Measurements from ENCODE around the gene CDT1. TPM values are rescaled to one million over a fixed set of nuclear protein-coding genes. Genes with fewer than 3 reads are reported as not detected.

Gene CDT1
- total RNA-seq (1 to 10 TPM in 1 of 2 donors, under 1 TPM in 1; 0.88 to 1.5 TPM), polyA plus RNA-seq (1 to 10 TPM in 1 of 2 donors, under 1 TPM in 1; 0.05 to 1.0 TPM)
- long read RNA-seq, donor 1, partial matches to known transcripts: 1 of 1 reads
- long read RNA-seq, donor 1, other reads (novel, unspliced or antisense): 0 of 1 reads
- long read RNA-seq, donor 2, partial matches to known transcripts: 0 of 1 reads
- long read RNA-seq, donor 2, other reads (novel, unspliced or antisense): 1 of 1 reads

DNA sequence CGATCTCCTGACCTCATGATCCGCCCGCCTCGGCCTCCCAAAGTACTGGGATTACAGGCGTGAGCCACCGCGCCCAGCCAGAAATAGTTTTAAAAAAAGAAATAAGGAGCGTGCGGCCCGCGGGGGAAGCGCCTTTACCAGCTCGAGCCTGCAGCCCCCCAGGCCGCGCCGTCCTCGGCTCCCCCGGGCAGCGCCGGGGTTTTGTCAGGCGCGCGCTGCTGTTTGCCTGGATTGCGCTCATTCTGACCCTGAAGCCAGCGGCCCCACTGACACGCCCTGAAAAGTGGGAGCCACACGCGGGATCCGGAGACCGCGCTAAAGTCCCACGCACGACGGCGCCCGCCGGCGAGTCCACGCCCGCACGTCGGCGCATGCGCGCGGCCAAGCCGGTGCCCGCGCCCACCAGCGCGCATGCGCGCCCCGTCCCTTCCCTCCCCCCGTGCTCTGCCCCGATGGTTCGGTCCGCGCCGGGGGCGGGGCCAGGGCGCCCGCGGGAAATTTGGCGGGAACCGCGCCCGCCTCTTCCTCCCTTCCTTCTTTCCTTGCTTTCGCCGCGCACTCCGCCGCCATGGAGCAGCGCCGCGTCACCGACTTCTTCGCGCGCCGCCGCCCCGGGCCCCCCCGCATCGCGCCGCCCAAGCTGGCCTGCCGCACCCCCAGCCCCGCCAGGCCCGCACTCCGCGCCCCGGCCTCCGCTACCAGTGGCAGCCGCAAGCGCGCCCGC, at the start of gene CDT1:
TSS of gene CDT1 (plus strand) at position 526 of the 724 bp plus-strand sequence. CDS start at position 569, 43 bp downstream.
- ATAC-seq (ENCODE audit: low FRiP score): peak; percentile 88
- H3K27ac ChIP-seq (ENCODE audit: low read depth in 1 of 2, low read length in 2 of 2): no peak within 1 kb of the TSS
- DNase-seq: peak; percentile 89 to 95

DNA sequence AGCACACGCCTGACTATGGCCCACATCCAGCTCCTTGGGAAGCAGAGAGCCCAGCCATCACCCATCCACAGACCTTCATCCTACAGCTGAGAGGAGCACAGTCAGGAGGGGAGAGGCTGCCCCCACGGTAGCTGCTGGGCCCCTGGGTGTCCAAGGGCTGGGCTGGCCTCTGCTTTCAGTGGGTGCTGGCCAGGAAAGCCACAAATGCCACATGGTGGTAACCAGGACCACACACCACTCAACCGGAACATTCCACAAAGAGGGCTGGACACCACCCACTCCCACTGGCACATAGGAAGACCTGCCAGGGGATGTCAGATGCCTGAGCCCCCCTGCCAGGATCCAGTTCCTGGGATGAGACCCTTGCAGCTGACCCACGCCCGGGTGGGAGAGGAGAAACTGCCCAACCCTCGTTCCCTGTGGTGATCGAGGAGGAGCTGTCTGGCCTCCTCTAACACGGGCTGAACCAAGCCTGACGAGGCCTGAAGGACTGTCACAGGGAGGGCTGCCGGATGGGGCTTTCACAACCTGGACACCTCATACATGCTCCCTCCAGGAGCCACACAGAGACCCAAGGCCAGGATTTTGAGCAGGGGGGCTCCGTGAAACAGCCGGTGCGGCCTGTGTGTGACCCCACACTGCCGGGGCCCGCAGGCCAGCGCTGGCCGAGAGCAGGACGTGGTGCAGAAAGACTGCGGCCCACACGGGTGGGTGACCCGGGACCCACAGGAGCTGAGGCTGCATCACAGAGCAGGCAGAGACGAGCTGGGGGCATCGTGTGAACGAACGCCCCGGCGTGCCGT, 49.3 kb upstream of the CDT1 start:
- Histone ChIP-seq H3K9me3 (ENCODE audit: control insufficient read depth, low read length) (no peaks in the 10 kb centered on the region), H3K27me3 (ENCODE audit: control insufficient read depth in 1 of 2, insufficient read depth in 2 of 2, low read length in 1 of 2) (no peaks in the 10 kb centered on the region), H3K4me3 (ENCODE audit: low read length in 2 of 2) (no peak overlapping the region), H3K4me1 (ENCODE audit: control insufficient read depth in 1 of 2, insufficient read depth in 2 of 2, low read length in 2 of 2) (no peaks in the 10 kb centered on the region), H3K27ac (ENCODE audit: low read depth in 1 of 2, low read length in 2 of 2) (no peak overlapping the region), H3K36me3 (ENCODE audit: control insufficient read depth in 1 of 2, insufficient read depth in 2 of 2, low read length in 1 of 2) (peaks cover 0 to 2% of the 10 kb centered on the region in 2 donors)
- 87 to 93% methylated on average over 28 of the region's 28 CpGs for WGBS, 2 donors
- ATAC-seq (ENCODE audit: low FRiP score) (no peak), DNase-seq (no peak)
- intact Hi-C loops (cut with DNase I): no loop called here

More for the DNA sequence above, at the start of gene CDT1:
- H3K4me3 ChIP-seq (ENCODE audit: low read length in 2 of 2): peak within 1 kb of the TSS; percentile 30 to 59
- intact Hi-C loops (cut with DNase I): no loop called here
- WGBS, 2 donors: 1% methylated on average over 70 to 97 of the region's 98 CpGs
- H3K9me3 ChIP-seq (ENCODE audit: control insufficient read depth, low read length): no peaks in the 10 kb centered on the region
- no peaks in the 10 kb centered on the region for H3K36me3 ChIP-seq (ENCODE audit: control insufficient read depth in 1 of 2, insufficient read depth in 2 of 2, low read length in 1 of 2)
- H3K4me1 ChIP-seq (ENCODE audit: control insufficient read depth in 1 of 2, insufficient read depth in 2 of 2, low read length in 2 of 2): no peaks in the 10 kb centered on the region
- H3K27me3 ChIP-seq (ENCODE audit: control insufficient read depth in 1 of 2, insufficient read depth in 2 of 2, low read length in 1 of 2): no peaks in the 10 kb centered on the region

DNA sequence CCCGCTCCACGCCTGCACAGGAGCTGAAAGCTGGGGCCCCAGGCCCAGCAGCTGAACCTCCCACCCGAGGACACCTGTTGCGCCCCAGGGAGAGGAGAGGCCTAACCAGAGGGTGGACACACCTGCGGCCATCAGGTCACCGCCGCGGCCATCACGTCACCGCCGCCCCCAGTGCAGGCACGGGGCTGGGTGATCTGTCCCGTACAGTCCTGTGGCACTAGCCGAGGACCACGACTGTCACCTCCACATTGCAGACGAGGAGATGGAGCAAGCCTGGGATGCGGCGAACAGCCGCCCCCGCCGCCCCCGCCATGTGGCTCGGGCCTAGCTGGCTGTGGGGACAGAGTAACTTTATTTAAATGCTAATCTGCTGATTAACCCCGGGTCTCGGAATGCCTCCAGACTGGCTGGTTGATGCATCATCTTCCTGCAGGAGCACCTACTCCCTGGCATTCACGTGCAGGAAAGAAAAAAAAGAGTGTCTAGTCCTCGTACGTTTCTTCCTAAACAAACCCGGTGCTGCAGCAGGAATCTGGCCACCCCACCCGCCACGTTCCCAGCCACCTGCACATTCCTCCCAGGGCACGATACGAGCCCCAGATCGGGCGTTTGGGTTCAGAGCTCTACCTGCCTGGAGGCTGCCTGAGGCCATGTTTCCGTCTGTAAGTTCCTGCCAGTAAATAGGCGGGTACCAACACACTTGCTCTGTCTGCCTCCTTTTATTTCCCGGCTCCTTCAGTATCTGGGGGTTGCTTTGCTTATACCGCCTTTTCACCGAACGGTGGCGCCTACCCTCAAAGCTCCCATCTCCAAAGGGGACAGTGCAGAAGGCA, 48.5 kb upstream of the CDT1 start:
- intact Hi-C loops (cut with DNase I): no loop called here
- no peak overlapping the region for H3K27ac ChIP-seq (ENCODE audit: low read depth in 1 of 2, low read length in 2 of 2)
- H3K9me3 ChIP-seq (ENCODE audit: control insufficient read depth, low read length): no peaks in the 10 kb centered on the region
- H3K36me3 ChIP-seq (ENCODE audit: control insufficient read depth in 1 of 2, insufficient read depth in 2 of 2, low read length in 1 of 2): peaks cover 0 to 2% of the 10 kb centered on the region in 2 donors
- DNase-seq (no peak), ATAC-seq (ENCODE audit: low FRiP score) (no peak)
- 71 to 77% methylated on average over 42 of the region's 42 CpGs for WGBS, 2 donors
- H3K4me3 ChIP-seq (ENCODE audit: low read length in 2 of 2): no peak overlapping the region
- no peaks in the 10 kb centered on the region for H3K4me1 ChIP-seq (ENCODE audit: control insufficient read depth in 1 of 2, insufficient read depth in 2 of 2, low read length in 2 of 2)
- no peaks in the 10 kb centered on the region for H3K27me3 ChIP-seq (ENCODE audit: control insufficient read depth in 1 of 2, insufficient read depth in 2 of 2, low read length in 1 of 2)

DNA sequence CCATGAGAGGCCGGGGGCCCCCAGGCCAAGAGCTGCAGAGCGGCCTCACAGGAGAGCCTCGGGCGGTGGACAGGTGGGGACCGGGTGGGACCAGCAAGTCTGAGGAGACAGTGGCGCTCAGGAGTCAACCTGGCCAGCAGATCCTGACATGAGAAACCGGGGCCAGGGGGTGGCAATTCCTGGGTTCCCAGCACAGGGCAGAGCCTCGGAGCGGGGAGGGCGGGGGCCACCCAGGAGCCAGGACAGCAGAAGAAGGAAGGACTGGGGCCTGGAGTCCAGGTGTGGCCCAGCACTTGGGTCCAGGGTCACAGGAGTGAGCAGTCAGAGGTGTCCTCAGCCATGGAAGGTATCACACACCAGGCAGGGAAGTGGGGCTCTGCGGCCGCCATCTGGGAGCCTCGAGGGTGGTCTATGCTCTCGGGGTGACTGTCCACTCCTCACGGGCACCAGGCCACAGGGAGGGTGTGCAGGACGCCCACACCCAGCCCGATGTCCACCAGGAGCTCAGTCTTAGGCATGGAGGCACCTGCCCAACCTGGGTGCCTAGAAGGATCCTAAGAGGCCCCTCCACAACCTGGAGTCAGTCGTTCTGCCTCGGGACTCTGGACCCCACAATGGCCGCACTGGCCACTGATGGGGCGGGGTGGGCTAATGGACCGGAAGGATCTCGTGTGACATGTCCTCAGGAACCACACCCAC, 47.7 kb upstream of the CDT1 start:
- intact Hi-C loops (cut with DNase I): no loop called here
- Histone ChIP-seq H3K27me3 (ENCODE audit: control insufficient read depth in 1 of 2, insufficient read depth in 2 of 2, low read length in 1 of 2) (no peaks in the 10 kb centered on the region), H3K4me1 (ENCODE audit: control insufficient read depth in 1 of 2, insufficient read depth in 2 of 2, low read length in 2 of 2) (no peaks in the 10 kb centered on the region), H3K9me3 (ENCODE audit: control insufficient read depth, low read length) (no peaks in the 10 kb centered on the region), H3K27ac (ENCODE audit: low read depth in 1 of 2, low read length in 2 of 2) (no peak overlapping the region), H3K36me3 (ENCODE audit: control insufficient read depth in 1 of 2, insufficient read depth in 2 of 2, low read length in 1 of 2) (peaks cover 0 to 2% of the 10 kb centered on the region in 2 donors), H3K4me3 (ENCODE audit: low read length in 2 of 2) (no peak overlapping the region)
- 86 to 93% methylated on average over 20 to 23 of the region's 23 CpGs for WGBS, 2 donors
- no peak for ATAC-seq (ENCODE audit: low FRiP score)
- DNase-seq: no peak

DNA sequence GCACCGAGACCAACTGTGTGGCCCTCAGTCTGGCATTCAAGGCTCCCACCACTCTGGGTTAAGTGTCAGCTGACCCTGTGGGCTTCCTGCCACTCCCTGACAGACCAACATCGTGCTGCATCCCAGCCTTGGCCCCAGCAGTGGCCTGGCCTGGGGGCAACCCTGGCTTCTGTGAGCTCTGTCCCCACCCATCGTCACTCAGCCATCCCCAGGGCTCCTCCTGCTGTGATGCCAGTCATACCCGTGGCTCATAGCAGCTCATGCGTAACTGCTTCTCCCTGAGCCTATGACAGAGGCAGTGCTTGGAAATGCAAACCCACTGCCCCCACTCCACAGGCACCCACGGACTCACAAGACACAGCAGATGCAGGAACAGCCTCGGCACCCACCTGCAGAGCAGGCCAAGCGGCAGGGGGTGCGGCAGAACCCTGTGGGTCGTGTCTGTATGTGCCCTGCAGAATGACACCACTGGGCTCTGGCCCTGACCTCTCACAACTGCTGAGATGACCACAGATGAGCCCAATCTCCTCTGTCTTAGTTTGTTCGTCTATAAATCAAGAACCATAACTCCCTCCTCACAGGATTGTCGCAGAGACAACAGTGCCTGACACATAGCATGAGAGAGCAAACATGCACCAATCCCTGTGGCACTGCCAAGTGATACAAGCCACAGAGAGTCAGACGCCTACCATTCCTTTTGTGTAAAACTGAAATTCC, 45.2 kb upstream of the CDT1 start:
- H3K36me3 ChIP-seq (ENCODE audit: control insufficient read depth in 1 of 2, insufficient read depth in 2 of 2, low read length in 1 of 2): no peaks in the 10 kb centered on the region
- no peaks in the 10 kb centered on the region for H3K4me1 ChIP-seq (ENCODE audit: control insufficient read depth in 1 of 2, insufficient read depth in 2 of 2, low read length in 2 of 2)
- no peaks in the 10 kb centered on the region for H3K9me3 ChIP-seq (ENCODE audit: control insufficient read depth, low read length)
- intact Hi-C loops (cut with DNase I): no loop called here
- DNase-seq: no peak
- H3K27ac ChIP-seq (ENCODE audit: low read depth in 1 of 2, low read length in 2 of 2): no peak overlapping the region
- WGBS, 2 donors: 86 to 89% methylated on average over 13 of the region's 13 CpGs
- H3K27me3 ChIP-seq (ENCODE audit: control insufficient read depth in 1 of 2, insufficient read depth in 2 of 2, low read length in 1 of 2): no peaks in the 10 kb centered on the region
- ATAC-seq (ENCODE audit: low FRiP score): no peak
- H3K4me3 ChIP-seq (ENCODE audit: low read length in 2 of 2): no peak overlapping the region

DNA sequence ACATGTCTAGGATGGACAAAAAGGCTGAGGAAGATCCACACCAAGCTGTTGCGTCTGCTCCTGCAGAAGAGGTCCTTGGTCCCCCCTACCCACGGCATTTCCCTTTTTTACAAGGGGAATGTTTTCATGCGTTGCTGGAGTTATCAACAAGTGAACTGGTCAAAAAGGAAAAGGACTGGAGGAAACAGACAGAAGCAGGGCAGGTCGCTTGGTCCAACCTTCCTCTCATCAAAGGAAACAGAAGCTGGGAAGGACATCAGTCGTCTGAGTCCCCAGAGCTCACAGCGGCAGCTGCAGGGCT, 44.7 kb upstream of the CDT1 start:
- ATAC-seq (ENCODE audit: low FRiP score): no peak
- no peaks in the 10 kb centered on the region for H3K9me3 ChIP-seq (ENCODE audit: control insufficient read depth, low read length)
- H3K27me3 ChIP-seq (ENCODE audit: control insufficient read depth in 1 of 2, insufficient read depth in 2 of 2, low read length in 1 of 2): no peaks in the 10 kb centered on the region
- 90 to 96% methylated on average over 6 of the region's 6 CpGs for WGBS, 2 donors
- intact Hi-C loops (cut with DNase I): no loop called here
- H3K4me3 ChIP-seq (ENCODE audit: low read length in 2 of 2): no peak overlapping the region
- no peak for DNase-seq
- H3K36me3 ChIP-seq (ENCODE audit: control insufficient read depth in 1 of 2, insufficient read depth in 2 of 2, low read length in 1 of 2): no peaks in the 10 kb centered on the region
- no peak overlapping the region for H3K27ac ChIP-seq (ENCODE audit: low read depth in 1 of 2, low read length in 2 of 2)
- H3K4me1 ChIP-seq (ENCODE audit: control insufficient read depth in 1 of 2, insufficient read depth in 2 of 2, low read length in 2 of 2): no peaks in the 10 kb centered on the region

DNA sequence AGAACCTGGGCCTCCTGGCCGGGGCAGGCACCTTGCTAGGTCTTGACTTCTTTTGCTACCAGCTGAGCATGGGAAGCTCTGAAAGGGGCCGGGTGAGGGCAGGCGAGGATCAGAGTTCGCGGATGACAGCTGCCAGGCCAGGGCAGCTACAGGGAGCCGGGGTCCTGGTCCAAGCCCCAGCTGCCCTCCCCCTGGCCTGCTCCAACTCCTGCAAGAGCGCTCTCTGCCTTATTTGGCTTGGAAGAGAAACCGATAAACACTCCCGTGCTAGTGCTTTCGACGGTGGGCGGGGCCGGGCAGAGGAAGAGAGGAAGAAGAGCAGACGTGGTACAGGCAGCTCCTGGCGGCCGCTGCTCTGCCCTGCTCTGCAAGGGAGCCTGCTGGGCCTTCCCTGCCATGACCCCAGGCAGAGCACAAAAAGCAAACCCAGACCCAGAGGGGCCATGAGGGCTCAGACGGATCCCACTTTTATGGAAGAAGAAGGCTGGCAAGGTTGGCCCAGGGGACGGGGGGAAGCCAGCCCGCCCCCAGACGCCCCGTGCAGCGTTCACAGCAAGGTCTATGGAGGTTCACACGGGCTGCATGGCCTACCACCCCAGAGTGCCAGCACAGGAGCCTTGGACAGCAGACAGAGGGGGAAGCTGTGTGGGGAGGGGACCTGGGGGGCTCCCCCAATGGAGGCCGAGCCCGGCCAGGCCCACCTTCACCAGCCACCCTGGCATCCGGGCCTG, 44.2 kb upstream of the CDT1 start:
- ATAC-seq (ENCODE audit: low FRiP score): no peak
- H3K9me3 ChIP-seq (ENCODE audit: control insufficient read depth, low read length): no peaks in the 10 kb centered on the region
- intact Hi-C loops (cut with DNase I): no loop called here
- no peaks in the 10 kb centered on the region for H3K36me3 ChIP-seq (ENCODE audit: control insufficient read depth in 1 of 2, insufficient read depth in 2 of 2, low read length in 1 of 2)
- H3K4me1 ChIP-seq (ENCODE audit: control insufficient read depth in 1 of 2, insufficient read depth in 2 of 2, low read length in 2 of 2): no peaks in the 10 kb centered on the region
- 68 to 76% methylated on average over 24 to 26 of the region's 26 CpGs for WGBS, 2 donors
- DNase-seq: no peak
- no peak overlapping the region for H3K27ac ChIP-seq (ENCODE audit: low read depth in 1 of 2, low read length in 2 of 2)
- H3K27me3 ChIP-seq (ENCODE audit: control insufficient read depth in 1 of 2, insufficient read depth in 2 of 2, low read length in 1 of 2): no peaks in the 10 kb centered on the region
- H3K4me3 ChIP-seq (ENCODE audit: low read length in 2 of 2): no peak overlapping the region

All from aorta (tissue), 5 donors.